ENCODE measurements around the gene FTSJ3.

Gene FTSJ3

DNA sequence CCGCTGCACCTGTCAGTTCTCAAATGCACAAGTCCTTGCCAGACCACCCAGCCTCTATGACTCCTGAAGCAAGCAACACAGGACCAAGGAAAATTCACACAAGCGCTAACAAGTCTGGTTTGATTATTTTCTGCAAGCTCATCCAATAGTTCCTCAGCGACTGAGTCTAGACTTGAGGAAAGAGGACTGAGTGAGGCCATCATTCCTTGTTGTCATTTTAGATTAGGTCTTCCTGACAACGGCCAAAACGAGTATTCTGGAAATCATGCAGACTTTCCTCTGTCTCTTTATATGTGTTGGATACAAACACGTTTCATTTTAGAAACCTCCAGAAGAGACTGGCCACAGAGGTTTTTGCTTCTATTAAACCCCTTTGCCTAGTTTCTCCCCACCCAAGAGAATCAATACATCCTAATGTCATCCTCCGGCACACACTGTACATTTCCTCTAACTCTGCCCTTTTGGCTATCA lies 54.6 kb downstream of the FTSJ3 start:
- Mint-ChIP-seq H3K4me3 (peak overlapping the region; percentile 97), H3K27me3 (no peaks in the 10 kb centered on the region), H3K4me1 (ENCODE audit: low read depth) (peaks cover 56% of the 10 kb centered on the region), H3K9me3 (ENCODE audit: low read depth) (no peaks in the 10 kb centered on the region), H3K27ac (peak overlapping the region; percentile 100), H3K36me3 (peaks cover 7% of the 10 kb centered on the region)
